Measurements from ENCODE around the gene GTF2IRD1.

GRCh38 chr7:74544706-74545469 lies 91.2 kb downstream of the GTF2IRD1 start:
- TF ChIP-seq CTCF (IDR thresholded peaks at IDR 0.05; ENCODE audit: low read length) (peak; percentile 87), EZH2 (IDR thresholded peaks at IDR 0.05; ENCODE audit: borderline replicate concordance, low read length) (no peak)
